ENCODE data around the gene CCAR1.
A peak's percentile ranks its signal among the peaks of the same experiment; 100 is the strongest.
"Not testable (repeated sequence)": the region's sequence is repeated elsewhere in the genome, so short reads cannot be mapped to it uniquely, and the experiment has no call there.

Gene CCAR1

GRCh38 chr10:68759967-68760366 is 38.9 kb downstream of the CCAR1 start:
- DNase-seq (ENCODE audit: low read depth in 3 of 3): no peak

DNA sequence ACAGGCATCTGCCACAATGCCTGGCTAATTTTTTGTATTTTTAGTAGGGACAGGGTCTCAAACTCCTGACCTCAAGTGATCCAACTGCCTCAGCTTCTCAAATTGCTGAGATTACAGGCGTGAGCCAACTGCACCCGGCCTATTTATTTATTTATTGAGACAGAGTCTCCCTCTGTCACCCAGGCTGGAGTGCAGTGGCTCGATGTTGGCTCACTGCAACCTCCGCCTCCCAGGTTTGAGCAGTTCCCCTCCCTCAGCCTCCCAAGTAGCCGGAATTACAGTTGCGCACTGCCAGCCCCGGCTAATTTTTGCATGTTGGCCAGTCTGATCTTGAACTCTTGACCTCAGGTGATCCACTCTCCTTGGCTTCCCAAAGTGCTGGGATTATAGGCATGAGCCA is 46.4 kb downstream of the CCAR1 start:
- DNase-seq (ENCODE audit: low read depth in 3 of 3): not testable (repeated sequence)

DNA sequence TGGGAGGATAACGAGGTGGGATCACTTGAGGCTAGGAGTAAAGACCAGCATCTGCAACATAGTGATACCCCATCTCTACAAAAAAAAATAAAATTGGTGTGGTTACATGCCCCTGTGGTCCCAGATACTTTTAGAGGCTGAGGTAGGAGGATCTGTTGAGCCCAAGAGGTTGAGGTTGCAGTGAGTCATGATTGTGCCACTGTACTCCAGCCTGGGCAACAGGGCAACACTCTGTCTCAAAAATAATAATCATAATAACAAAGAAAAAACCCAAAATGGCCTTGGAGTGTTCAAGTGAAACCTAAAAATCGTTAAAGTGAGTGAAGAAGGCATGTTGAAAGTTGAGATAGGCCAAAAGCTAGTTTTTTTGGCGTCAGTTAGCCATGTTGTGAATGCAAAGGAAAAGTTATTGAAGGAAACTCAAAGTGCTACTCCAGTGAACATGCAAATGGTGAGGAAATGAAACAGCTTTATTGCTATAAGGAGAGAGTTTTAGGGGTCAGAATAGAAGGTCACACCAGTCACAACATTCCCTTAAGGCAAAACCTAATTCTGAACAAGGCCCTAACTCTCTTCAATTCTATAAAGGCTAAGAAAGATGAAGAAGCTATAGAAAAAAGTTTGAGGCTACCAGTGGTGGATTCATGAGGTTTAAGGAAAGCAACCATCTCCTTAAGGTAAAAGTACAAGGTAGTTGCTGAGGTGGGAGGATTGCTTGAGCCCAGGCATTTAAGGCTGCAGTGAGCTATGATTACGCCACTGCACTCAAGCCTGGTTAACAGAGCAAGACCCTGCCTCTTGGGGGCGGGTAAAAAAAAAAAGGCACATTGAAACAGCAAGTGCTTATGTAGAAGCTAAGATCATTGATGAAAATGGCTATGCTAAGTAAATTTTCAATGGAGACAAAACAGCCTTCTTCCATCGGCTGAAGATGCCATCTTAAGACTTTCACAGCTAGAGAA is 60.9 kb downstream of the CCAR1 start:
- DNase-seq (ENCODE audit: low read depth in 3 of 3): no peak

GRCh38 chr10:68784476-68784875 is 63.4 kb downstream of the CCAR1 start:
- no peak for DNase-seq (ENCODE audit: low read depth in 3 of 3)

DNA sequence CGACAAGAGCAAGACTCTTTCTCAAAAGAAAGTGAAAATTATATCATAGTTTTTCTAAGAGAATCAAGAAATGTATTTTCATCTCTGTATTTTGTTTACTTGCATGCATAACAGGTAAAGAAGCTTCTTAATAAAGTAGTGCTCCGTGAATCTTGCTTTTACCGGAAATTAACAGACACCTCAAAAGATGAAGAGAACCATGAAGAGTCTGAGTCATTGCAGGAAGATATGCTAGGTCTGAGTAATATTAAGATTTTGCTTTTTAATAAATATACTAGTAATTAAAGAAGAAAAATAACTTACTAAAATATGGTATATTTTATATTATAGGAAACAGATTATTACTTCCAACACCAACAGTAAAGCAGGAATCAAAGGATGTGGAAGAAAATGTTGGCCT is 66.8 kb downstream of the CCAR1 start:
- DNase-seq (ENCODE audit: low read depth in 3 of 3): no peak

DNA sequence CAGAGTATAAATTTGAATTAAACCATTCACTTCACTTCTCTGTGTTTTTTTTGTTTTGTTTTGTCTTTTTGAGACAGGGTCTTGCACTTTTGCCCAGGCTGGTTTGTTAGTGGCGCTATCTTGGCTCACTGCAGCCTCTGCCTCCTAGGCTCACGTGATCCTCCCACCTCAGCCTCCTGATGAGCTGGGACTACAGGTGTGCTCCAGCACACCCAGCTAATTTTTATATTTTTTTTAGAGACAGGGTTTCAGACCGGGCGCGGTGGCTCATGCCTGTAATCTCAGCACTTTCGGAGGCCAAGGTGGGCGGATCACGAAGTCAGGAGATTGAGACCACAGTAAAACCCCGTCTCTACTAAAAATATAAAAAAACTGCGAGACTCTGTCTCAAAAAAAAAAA is 69.4 kb downstream of the CCAR1 start:
- no peak for DNase-seq (ENCODE audit: low read depth in 3 of 3)

GRCh38 chr10:68792115-68792514 is 71.1 kb downstream of the CCAR1 start:
- no peak for DNase-seq (ENCODE audit: low read depth in 3 of 3)

DNA sequence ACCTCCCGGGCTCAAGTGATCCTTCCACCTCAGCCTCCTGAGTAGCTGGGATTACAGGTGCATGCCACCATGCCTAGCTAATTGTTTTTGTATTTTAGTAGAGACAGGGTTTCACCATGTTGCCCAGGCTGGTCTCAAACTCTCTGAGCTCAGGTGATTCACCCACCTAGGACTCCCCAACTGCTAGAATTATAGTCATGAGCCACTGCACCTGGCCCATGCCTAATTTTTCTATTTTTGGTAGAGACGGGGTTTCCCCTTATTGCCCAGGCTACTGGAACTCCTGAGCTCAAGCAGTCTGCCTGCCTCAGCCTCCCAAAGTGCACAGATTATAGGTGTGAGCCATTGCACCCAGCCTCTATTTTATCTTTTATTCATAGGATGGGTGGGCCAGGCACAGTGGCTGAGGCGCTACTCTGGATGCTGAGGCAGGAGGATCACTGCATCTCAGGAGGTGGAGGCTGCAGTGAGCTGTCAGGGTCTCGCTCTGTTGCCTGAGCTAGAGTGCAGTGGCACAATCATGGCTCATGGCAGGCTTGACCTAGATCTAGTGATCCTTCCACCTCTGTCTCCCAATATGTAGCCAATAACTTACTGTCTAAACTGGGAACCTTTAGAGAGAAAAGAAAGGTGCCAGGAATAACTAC is 75.0 kb downstream of the CCAR1 start:
- no peak for DNase-seq (ENCODE audit: low read depth in 3 of 3)

GRCh38 chr10:68796605-68797004 is 75.6 kb downstream of the CCAR1 start:
- DNase-seq (ENCODE audit: low read depth in 3 of 3): no peak

DNA sequence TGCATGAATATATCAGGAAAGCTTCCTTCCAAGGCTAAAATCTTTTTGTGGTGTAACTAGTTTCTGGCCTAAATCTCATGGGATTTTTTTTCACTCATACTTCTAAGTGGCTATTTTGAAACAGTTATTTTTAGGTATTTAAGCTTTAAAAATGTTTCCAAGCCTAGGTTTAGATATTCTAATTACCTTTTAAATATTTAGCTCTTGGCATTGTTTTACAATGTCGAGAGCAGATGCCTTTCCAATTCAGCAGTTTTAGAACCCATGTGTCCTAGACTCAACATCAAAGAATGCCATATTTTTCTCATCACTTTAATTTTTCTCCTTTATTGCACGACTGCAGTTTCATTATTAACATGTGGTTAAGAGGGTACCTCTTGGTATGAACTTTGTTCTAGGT is 79.2 kb downstream of the CCAR1 start:
- no peak for DNase-seq (ENCODE audit: low read depth in 3 of 3)

DNA sequence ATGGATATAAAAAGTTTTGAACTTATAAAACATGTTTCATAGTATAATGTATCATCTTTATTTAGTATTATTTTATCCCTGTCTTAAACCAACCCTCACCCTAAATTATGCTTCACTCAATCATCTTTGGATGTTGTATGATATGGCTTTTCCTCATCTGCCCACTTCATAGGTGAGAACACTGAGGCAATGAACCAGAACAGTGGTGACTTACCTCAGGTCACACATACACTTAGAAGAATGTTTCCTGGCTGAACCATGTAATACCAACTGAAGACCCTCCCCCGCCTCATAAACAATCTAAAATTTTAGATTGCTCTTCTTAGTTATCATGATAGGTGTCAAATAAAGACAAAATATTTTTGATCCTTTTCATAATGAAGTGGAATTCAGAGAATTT is 83.7 kb downstream of the CCAR1 start:
- no peak for DNase-seq (ENCODE audit: low read depth in 3 of 3)

GRCh38 chr10:68810830-68811229 is 89.8 kb downstream of the CCAR1 start:
- DNase-seq (ENCODE audit: low read depth in 3 of 3): not testable (repeated sequence)

- DNase-seq (ENCODE audit: low read depth in 3 of 3): no peak
Observed at GRCh38 chr10:68811314-68812009, 90.4 kb downstream of the CCAR1 start.

- no peak for DNase-seq (ENCODE audit: low read depth in 3 of 3)
Observed at GRCh38 chr10:68812420-68812819, 91.4 kb downstream of the CCAR1 start.

DNA sequence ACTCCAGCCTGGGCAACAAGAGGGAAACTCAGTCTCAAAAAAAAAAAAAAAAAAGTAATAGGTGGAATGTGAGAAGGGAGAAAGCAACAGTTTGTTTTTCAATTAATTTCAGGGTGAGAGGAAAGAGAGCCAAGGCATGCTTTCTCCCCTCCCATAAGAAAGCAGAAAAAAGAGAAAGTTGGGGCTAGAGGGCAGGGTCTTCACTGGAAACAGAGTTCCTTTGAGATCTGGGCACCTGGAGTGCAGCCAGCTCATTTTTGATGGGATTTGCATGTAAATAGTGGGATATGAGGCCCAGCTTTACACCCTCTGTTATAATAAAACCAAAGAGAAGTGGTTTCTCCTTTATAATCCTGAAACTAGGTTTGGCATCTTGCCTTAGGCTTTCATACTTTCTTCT is 92.5 kb downstream of the CCAR1 start:
- no peak for DNase-seq (ENCODE audit: low read depth in 3 of 3)

- no peak for DNase-seq (ENCODE audit: low read depth in 3 of 3)
Observed at GRCh38 chr10:68816796-68817412, 95.9 kb downstream of the CCAR1 start.

DNA sequence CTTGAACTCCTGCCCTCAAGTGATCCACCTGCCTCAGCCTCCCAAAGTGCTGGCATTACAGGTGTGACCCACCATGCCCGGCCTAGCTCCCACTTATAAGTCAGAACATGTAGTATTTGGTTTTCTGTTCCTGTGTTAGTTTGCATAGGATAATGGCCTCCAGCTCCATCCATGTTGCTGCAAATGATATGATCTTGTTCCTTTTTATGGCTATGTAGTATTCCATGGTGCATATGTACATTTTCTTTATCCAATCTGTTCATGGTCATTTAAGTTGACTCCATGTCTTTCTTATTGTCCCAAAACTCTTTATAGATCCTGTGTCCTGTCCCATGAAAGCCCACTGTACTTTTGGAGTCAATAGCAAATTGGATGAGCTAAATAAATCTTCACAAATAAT is 99.3 kb downstream of the CCAR1 start:
- DNase-seq (ENCODE audit: low read depth in 3 of 3): not testable (repeated sequence)

GRCh38 chr10:68822626-68823025 is 101.6 kb downstream of the CCAR1 start:
- not testable (repeated sequence) for DNase-seq (ENCODE audit: low read depth in 3 of 3)

DNA sequence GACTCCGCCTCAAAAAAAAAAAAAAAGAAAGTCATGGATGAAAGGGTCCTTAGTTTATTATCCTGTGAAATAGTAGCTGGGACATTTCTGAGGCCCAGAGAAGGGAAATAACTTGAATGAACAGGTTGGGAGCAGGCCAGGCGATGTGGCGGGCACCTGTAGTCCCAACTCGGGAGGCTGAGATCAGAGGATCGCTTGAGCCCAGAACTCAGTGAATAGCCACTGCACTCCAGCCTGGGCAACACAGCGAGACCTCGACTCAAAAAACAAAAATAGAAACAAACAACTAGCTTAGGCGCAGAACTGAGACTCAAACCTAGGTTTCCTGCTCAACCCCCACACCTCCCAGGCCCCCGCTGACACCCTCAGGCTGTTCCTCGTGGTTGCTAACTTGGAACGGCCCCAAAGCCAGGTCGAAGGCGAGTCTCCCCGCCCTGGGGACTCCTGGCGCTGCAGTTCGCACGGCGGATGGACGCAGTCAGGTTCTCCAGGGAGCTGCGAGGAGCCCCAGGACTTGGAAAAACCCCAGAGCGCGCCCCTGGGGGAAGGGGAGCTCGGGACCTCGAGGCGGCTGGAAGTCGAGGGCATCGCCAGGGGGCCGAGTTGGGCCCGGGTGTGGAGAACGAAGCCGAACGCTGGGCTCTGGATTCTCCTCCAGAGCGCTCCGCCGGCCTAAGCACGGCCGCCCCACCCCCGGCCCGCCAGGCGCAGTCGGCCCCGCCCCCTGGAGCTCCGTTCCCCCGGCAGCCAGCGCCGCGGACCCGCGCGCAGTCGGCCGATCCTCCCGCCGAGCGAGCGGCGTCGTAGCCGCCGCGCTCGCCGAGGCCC is 105.9 kb downstream of the CCAR1 start, which contains the start of gene STOX1:
STOX1 (plus strand) TSS at position 768 of the 828 bp plus-strand sequence. CDS start 93 bp downstream, outside the sequence.
- peak; percentile 26 to 57 (median 45) for DNase-seq (ENCODE audit: low read depth in 3 of 3)

DNA sequence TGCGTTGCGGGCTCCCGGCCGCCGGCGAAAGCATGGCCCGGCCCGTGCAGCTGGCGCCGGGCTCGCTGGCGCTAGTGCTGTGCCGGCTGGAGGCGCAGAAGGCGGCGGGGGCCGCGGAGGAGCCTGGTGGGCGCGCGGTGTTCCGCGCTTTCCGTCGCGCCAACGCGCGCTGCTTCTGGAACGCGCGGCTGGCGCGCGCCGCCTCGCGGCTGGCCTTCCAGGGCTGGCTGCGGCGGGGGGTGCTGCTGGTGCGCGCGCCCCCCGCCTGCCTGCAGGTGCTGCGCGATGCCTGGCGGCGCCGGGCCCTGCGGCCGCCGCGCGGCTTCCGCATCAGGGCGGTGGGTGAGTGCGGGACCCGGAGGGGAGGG is 106.5 kb downstream of the CCAR1 start:
- DNase-seq (ENCODE audit: low read depth in 3 of 3): not testable (repeated sequence)

GRCh38 chr10:68828083-68828601 is 107.1 kb downstream of the CCAR1 start:
- DNase-seq (ENCODE audit: low read depth in 3 of 3): peak in 1 of 3 experiments; percentile 9

All from stimulated activated CD4-positive, alpha-beta T cell treated with anti-CD3 and anti-CD28 coated beads, TNF-alpha, amount 100 ng/mL, for 4 hours (primary cell).